Measurements from ENCODE around the gene CDIP1. TPM values are rescaled to one million over a fixed set of nuclear protein-coding genes. Genes with fewer than 3 reads are reported as not detected.

Gene CDIP1
- total RNA-seq, 1 donor from 2014 or later = 31.8 TPM

DNA sequence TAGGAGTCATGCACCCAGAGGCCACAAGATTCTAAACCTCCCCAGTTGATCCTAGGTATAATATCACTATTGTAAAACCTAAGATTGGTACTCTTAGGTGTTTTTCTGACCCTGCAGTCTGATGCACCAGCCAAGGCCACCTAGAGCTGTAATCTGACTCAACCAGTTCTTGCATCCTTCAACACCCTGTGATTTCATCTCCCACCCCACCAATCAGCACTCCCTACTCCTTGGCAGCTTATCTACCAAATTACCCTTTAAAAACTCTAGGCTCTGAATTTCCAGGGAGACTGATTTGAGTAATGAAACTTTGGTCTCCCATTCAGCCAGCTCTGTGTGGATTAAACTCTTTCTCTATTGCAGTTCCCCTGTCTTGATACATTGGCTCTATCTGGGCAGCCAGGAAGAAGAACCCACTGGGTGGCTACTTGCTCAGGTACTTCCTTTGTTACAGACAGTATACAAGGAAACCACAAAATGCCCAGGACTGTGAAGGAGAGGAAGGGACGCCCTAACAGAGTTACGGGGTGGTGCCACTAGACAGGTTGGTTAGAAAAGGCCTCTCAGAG is 1.2 kb upstream of the CDIP1 start:
- DNase-seq (ENCODE audit: low spot score, unreplicated experiment) = no peak
- TF ChIP-seq, protein P1, sequence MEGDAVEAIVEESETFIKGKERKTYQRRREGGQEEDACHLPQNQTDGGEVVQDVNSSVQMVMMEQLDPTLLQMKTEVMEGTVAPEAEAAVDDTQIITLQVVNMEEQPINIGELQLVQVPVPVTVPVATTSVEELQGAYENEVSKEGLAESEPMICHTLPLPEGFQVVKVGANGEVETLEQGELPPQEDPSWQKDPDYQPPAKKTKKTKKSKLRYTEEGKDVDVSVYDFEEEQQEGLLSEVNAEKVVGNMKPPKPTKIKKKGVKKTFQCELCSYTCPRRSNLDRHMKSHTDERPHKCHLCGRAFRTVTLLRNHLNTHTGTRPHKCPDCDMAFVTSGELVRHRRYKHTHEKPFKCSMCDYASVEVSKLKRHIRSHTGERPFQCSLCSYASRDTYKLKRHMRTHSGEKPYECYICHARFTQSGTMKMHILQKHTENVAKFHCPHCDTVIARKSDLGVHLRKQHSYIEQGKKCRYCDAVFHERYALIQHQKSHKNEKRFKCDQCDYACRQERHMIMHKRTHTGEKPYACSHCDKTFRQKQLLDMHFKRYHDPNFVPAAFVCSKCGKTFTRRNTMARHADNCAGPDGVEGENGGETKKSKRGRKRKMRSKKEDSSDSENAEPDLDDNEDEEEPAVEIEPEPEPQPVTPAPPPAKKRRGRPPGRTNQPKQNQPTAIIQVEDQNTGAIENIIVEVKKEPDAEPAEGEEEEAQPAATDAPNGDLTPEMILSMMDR (IDR thresholded peaks at IDR 0.05; ENCODE audit: unreplicated experiment) = no peak
- Mint-ChIP-seq H3K36me3 (ENCODE audit: insufficient read depth) (peaks cover 5% of the 10 kb centered on the region), H3K4me1 (ENCODE audit: low read depth) (peaks cover 6% of the 10 kb centered on the region), H3K27ac (peak overlapping the region; percentile 51), H3K4me3 (ENCODE audit: low read depth) (peak overlapping the region; percentile 27), H3K27me3 (peaks cover 9% of the 10 kb centered on the region), H3K9me3 (ENCODE audit: low read depth) (peaks cover 6% of the 10 kb centered on the region)

DNA sequence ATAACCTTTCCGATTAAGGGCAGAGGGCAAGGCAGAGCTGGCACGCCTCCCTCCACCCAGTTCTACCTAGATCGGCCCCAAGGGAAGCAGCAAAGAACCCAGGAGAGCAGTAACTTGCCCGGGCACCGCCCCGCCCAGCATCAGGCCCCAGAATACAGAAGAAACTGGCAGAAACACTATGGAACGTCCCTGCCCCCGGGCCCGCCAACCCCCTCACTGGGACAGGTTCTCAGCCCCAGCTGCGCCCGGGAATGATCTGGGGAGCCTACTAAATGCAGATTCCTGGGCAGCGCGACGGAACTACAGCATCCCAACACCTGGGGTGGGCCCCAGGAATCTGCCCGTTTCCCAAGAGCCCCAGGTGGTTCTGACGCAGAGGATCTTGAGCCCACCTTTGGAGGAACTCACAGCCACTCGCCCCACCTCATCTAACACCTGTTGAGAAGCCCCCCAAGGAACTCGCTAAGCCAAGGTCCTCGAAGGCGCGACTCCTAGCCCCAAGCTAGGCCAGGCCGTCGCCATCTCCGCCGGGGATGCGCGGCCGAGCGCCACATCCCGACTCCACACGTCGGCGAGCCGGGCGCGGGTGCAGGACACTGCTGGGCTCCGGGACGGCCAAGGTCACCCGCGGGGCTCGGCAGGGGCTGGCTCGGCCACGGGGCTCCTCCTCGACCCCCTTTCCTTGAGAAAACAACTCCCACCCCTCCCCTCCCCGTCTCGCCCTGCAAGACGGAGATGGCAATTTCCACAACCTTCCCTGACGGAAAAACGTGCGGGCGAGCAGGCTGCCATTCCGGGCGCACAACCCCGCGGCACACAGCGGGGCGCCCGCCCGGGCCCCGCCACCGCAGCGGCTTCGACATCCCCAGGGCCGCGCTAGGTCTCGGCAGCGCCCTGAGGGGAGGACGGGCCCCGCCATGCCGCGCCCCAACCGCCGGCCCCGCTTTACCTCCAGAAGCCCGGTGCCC is 913 bp downstream of the CDIP1 start:
- DNase-seq (ENCODE audit: low spot score, unreplicated experiment) = peak; percentile 12
- Mint-ChIP-seq H3K27me3 (peaks cover 9% of the 10 kb centered on the region), H3K27ac (peak overlapping the region; percentile 5), H3K4me3 (ENCODE audit: low read depth) (peak overlapping the region; percentile 67), H3K36me3 (ENCODE audit: insufficient read depth) (peaks cover 9% of the 10 kb centered on the region), H3K4me1 (ENCODE audit: low read depth) (peaks cover 6% of the 10 kb centered on the region), H3K9me3 (ENCODE audit: low read depth) (peaks cover 6% of the 10 kb centered on the region)
- TF ChIP-seq, protein P1 (IDR thresholded peaks at IDR 0.05; ENCODE audit: unreplicated experiment) = no peak

DNA sequence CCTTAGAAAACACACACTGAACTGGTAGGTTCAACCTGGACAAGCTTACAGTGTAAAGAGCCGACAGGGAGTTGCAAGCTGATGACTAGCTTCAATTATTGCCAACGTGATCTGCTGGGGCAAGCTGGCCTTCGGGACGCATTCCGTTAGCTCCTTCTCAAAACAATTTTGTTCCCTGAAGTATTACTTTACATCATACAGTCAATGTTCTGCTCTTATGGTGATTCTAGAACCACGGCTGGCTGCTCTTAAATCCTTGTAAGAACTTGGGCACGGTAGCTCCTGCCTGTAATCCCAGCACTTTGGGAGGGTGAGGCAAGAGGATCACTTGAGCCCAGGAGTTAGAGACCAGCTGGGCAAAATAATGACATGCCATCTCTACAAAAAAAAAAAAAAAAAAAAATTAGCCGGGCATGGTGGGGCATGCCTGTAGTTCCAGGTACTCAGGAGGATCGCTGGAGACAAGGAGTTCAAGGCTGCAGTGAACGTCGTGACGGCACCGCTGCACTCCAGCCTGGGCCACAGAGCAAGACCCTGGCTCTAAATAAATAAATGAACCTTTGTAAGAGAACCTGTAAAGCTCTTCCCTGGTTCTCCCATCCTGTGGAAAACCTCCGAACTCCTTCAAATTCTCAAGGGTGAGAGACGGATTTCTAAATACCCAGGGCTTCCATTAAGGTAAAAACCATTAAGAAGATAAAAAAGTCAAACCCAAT is 2.0 kb downstream of the CDIP1 start:
- Mint-ChIP-seq H3K36me3 (ENCODE audit: insufficient read depth) (peaks cover 15% of the 10 kb centered on the region), H3K4me3 (ENCODE audit: low read depth) (peak overlapping the region; percentile 67), H3K27me3 (peaks cover 9% of the 10 kb centered on the region), H3K27ac (no peak overlapping the region), H3K9me3 (ENCODE audit: low read depth) (peaks cover 6% of the 10 kb centered on the region), H3K4me1 (ENCODE audit: low read depth) (peaks cover 6% of the 10 kb centered on the region)
- TF ChIP-seq, protein P1 (IDR thresholded peaks at IDR 0.05; ENCODE audit: unreplicated experiment) = no peak
- no peak for DNase-seq (ENCODE audit: low spot score, unreplicated experiment)

DNA sequence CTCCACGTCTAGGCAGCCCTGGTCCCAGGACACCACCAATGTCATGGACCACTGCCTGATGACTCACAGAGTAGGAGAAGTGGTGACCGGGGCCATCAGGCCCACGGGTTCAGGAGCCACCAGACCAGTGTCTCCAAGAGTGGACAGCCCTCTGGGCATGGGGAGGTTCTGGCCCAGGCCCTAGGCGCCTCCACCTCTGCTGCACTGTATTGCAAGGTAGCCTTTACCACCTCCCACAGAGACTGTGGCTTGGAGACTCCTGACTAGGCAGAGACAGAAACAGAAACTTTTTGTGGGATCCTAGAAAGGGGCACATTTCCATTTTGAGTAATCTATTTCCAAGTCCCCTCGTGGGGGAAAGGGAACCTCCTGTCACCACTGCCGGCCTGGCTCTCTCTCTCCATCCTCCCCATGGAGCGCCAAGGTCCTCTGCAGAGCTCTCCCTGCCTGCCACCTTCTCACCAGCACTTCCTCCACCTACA is 2.9 kb downstream of the CDIP1 start:
- peaks cover 6% of the 10 kb centered on the region for H3K4me1 Mint-ChIP-seq (ENCODE audit: low read depth)
- peaks cover 15% of the 10 kb centered on the region for H3K36me3 Mint-ChIP-seq (ENCODE audit: insufficient read depth)
- no peak overlapping the region for H3K27ac Mint-ChIP-seq
- H3K4me3 Mint-ChIP-seq (ENCODE audit: low read depth) = no peak overlapping the region
- H3K27me3 Mint-ChIP-seq = peaks cover 9% of the 10 kb centered on the region
- TF ChIP-seq, protein P1 (IDR thresholded peaks at IDR 0.05; ENCODE audit: unreplicated experiment) = no peak
- DNase-seq (ENCODE audit: low spot score, unreplicated experiment) = no peak
- peaks cover 6% of the 10 kb centered on the region for H3K9me3 Mint-ChIP-seq (ENCODE audit: low read depth)

Data from progenitor cell of endocrine pancreas (in vitro differentiated cells).